NCI-H1436 treated with DMSO at 0.1 percent for 48 hours (cell line): Measurements from ENCODE around the gene ATP6V1C2.

Source experiments
- DNase-seq: peaks from one replicate; lab custom pipeline; 2025; lab: John Stamatoyannopoulos, UW

ATP6V1C2 gene, protein sequence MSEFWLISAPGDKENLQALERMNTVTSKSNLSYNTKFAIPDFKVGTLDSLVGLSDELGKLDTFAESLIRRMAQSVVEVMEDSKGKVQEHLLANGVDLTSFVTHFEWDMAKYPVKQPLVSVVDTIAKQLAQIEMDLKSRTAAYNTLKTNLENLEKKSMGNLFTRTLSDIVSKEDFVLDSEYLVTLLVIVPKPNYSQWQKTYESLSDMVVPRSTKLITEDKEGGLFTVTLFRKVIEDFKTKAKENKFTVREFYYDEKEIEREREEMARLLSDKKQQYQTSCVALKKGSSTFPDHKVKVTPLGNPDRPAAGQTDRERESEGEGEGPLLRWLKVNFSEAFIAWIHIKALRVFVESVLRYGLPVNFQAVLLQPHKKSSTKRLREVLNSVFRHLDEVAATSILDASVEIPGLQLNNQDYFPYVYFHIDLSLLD

DNA sequence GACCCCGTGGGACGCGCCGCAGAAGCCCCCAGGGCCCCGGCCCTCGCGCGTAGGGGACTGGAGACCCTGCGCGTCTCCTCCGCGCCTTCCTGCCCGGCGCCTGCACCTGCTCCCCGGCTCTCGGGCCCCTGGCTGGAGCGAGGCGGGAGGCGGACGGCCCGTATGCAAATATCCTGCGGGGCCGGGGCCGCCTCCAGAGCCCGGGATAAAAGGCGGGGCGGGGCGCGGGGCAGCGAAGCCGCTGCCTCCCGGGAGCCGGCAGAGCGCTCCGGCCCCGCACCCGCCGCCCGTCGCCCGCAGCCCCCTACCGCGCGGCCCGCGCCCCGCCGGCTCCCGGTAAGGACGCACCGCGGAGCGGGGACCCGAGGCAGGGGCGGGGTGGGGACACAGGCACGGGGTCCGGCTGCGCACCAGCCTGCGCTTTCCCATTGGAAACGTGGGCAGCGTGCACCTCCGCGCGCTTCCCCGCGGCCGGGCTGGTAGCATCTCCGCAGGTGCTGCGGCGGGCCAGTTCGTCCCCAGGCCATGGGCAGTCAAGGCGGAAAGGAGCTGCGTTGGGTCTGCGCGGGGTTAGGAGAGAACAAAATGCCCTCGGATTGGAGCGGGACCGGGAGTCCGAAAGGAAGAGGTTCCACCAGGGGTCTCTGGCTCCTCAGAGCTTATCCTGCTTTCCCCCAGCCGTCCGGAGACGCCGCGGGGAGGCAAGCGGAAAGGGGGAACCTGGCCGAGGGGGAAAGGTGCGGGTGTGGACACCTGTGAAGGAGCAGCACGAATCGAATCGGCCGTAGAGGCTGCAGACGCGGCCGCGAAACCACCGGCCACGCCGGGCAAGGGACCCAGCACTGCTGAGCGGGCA, at the start of gene ATP6V1C2:
TSS of gene ATP6V1C2 (plus strand) at position 235 of the 856 bp plus-strand sequence. CDS start 1,220 bp downstream, outside the sequence.
- DNase-seq = no peak

DNA sequence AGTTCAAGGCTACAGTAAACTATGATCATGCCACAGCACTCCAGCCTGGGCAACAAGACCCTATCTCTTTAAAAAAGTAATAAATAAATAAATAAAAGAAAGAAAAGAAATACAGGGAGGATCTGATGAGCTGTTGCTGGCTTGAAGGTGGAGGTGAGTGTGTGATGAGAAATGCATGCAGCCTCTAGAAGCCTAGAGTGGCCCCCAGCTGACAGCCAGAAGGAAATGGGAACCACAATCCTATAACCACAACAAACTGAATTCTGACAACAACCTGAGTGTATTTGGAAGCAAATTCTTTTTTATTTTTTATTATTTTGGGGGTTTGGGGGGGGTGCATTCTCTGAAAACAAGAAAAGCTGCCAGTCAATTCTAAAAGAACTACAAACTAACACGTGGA, 46.3 kb upstream of the ATP6V1C2 start:
- no peak for DNase-seq

DNA sequence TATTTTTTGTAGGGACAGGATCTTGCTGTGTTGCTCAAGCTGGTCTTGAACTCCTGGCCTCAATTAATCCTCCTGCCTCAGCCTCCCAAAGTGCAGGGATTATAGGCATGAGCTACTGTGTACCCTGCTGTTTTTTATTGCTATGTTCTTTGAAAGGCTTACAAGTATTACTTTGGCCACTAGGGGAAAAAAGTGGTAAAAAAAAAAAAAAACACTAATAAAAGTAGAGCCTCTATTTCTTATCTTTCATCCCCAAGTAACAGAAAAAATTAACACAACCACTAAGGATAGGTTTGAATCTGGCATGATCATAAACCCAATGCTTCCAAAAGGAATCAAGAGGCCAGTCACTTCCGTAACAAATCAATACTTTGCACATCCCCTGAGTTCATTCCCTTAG, 43.2 kb upstream of the ATP6V1C2 start:
- DNase-seq = no peak

GRCh38 chr2:10680214-10680613, 41.2 kb upstream of the ATP6V1C2 start:
- DNase-seq = no peak

DNA sequence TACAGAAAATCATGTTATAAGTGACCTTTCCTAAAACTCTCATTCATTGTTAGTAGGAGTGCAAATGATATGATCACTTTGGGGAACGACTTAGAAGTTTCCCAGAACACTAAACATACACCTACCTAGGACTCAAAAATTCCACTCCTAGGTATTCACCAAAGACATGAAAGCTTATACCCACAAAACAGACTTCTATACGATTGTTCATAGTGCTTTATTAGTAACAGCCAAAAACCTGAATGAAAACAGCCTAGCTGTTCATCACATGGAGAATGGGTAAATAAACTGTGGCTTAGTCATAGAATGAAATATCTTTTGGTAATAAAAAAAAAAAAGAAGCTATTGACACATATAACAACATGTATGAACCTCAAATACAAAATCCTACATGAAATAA, 40.5 kb upstream of the ATP6V1C2 start:
- no peak for DNase-seq

- no peak for DNase-seq
These were observed 35.2 kb upstream of the ATP6V1C2 start for GRCh38 chr2:10686176-10686730.

DNA sequence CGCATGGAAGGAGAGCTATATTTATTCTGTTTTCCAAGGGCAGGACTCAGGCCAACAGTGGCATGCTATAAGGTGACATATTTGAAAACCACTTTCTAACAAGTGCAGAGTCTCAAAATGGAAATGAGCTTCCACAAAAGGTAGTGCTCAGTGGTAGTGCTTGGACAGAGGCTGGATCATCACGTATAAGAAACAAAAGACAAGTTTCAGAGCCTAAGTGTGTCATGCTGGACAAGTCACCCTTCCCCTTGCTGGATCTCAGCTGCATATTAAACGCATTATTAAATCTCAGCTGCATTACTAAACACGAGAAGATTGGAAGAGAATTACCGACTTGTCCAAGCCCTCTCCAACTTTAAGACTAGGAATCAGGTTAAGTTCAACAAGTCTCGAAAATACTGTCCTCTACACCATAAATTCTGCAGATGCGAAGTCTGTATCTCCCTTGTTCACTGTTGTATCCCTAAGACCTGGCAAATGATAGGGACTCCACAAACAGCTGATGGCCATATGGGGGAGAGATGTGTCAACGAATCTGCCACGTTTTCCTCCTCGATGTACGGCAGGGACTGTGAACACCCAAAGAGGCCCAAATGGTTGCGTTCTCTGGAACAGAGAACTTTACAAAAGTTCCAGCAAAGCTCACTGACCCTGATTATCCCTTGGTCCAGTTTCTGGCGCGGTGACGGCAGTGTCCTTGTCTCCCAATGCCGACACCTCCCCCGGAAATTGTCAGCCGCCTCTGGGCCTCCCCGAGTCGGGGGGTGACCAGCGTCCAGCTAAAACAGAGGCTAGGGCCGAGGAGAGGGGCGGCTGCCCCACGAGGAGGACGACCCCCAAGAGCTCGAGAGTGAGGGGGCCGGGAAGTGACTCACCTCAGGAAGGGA, 32.3 kb upstream of the ATP6V1C2 start:
- no peak for DNase-seq

- no peak for DNase-seq
These were observed 29.9 kb upstream of the ATP6V1C2 start for GRCh38 chr2:10691521-10691920.

- DNase-seq = no peak
These were observed 21.2 kb upstream of the ATP6V1C2 start for GRCh38 chr2:10700078-10700803.

DNA sequence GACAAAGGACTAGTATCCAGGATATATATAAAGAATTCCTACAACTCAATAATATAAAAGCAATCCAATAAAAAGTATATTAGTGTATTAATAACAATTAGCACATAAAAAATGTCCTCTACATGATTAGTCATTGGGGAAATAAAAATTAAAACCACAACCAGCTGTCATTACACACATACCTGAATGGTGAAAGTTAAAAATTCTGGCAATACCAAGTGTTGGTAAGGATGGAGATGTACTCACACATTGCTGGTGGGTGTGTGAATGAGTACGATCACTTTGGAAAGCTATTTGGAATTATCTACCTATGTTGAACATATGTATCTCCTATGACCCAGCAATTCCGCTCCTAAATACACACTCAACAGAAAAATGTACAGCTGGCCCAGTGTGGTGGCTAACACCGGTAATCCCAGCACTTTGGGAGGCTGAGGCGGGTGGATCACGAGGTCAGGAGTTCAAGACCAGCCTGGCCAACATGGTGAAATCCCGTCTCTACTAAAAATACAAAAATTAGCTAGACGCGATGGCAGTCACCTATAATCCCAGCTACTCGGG, 17.3 kb upstream of the ATP6V1C2 start:
- no peak for DNase-seq

GRCh38 chr2:10706033-10706432, 15.4 kb upstream of the ATP6V1C2 start:
- no peak for DNase-seq

DNA sequence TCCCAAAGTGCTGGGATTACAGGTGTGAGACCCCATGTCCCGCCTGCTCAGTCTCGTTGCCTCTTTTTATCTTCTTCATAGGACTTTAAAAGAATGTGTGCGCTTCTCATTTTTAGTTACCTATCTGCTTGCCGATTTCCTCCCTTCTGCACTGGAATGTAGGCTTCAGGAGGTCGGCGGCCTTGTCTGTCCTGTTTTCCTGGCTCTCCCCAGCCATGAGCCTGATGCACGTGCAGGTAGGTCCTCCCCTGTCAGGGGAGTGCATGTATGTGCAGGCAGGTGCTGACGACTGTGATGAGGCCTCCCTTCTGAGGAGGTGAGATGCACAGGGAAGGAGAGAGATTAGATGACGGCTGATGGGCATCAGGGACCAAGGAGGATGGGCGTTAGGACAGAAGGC, 13.6 kb upstream of the ATP6V1C2 start:
- no peak for DNase-seq

DNA sequence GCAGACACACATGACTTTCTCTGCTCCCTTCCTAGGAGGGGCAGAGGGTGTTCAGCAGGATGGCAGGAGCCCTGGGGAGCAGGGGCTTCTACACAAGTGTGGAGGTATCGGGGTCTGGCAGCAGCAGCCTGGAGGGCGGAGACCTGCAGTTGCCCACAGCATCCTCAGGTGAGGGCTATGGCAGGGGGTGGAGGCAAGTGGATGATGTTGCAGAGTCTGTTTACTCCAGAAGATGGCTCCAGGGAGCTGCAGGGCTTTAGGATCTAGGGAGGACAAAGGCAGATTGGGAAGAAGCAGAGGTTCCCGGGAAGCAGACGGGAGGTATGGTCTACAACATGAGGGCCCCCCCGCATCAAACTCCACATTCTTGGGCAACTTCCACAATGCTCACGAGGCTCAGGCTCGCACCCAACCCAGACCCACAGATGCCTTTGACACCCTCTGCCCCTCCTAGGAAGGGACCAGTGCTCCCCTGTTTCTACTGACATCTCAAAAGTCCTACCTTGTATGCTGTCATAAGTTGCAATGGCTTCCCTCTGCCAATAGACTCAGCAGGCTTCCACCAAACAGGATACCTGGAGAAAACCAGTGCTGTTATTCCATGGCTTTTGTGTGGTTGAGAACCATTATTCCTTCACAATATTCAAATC, 12.0 kb upstream of the ATP6V1C2 start:
- DNase-seq = no peak

DNA sequence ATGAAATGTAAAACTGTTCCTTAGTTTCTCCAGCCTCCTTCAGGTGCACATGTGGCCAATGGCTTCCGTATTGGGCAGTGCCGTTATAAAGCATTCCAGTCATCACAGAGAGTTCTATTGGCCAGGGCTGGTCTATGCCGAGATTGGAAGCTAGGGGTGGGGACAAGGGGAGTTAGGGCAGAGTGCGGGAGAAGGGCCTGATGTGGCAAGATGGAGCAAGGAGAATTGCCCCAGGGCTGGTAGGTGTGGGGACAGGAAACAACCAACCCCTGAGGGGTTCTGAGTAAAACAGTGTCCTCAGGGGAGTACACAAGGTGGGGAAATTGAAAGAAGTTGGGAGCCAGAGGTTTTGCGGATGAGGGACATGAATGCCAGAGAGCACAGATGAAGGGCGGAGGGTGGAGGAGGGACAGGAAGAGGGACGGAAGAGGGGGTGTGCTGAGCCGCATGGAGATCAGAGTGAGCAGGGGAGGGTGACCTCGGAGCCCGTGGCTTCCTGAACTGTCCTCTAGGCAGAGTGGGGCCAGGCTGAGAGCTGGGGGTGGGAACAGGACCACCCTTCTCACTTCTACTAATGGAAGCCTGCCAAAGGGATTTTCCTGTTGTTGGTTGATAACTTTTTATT, 9.1 kb upstream of the ATP6V1C2 start:
- DNase-seq = no peak

GRCh38 chr2:10716581-10716980, 4.8 kb upstream of the ATP6V1C2 start:
- DNase-seq = no peak

DNA sequence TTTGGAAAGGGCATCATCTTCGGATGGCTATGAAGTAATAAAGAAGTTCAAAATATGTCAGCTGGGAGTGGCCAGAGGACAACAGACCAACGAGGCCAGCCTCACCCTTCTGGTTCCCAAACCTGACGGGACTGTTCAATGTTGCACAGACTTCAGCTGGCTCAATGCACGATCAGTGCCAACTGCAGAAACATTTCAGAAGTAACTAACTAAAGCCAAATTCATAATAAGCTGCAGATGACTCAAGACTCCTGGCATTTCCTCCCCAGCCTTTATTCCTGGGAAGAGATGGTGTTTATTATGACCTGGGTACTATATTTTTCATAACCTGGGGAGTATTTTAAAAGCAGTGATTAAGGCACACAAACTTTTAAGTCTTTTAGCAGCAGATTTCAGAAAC, 3.8 kb upstream of the ATP6V1C2 start:
- no peak for DNase-seq

- no peak for DNase-seq
These were observed 1.1 kb upstream of the ATP6V1C2 start for GRCh38 chr2:10720306-10720705.

GRCh38 chr2:10720947-10721395, 459 bp upstream of the ATP6V1C2 start:
- no peak for DNase-seq

GRCh38 chr2:10722252-10722825, 909 bp downstream of the ATP6V1C2 start:
- no peak for DNase-seq
